H9 (cell line): ENCODE data around the gene HECW1. TPM values are rescaled to one million over a fixed set of nuclear protein-coding genes. Genes with fewer than 3 reads are reported as not detected.

Source experiments
- DNase-seq: peaks from one replicate; pipeline ENCODE4 v3.0.0-alpha.2; 2017
- H2AFZ ChIP-seq: one replicate; pipeline ENCODE4 v1.6.1; 2013; ENCODE audit warnings: mild to moderate bottlenecking, low read length, control low read depth, moderate library complexity
- H2AK5ac ChIP-seq: 2 replicates; pipeline ENCODE4 v1.6.1; 2013; ENCODE audit warnings: low read length, control low read depth, mixed read lengths; ENCODE audit not compliant: insufficient read length
- H2BK120ac ChIP-seq: one replicate; pipeline ENCODE4 v1.6.1; 2013; ENCODE audit warnings: low read depth, mild to moderate bottlenecking, low read length, control low read depth, inconsistent platforms; ENCODE audit not compliant: poor library complexity, severe bottlenecking
- H2BK12ac ChIP-seq: 2 replicates; pipeline ENCODE4 v1.6.1; 2013; ENCODE audit warnings: low read length, control low read depth, mixed read lengths, low read depth; ENCODE audit not compliant: insufficient read length
- H2BK15ac ChIP-seq: 2 replicates; pipeline ENCODE4 v1.6.1; 2013; ENCODE audit warnings: low read depth, low read length, control low read depth
- H2BK20ac ChIP-seq: one replicate; pipeline ENCODE4 v1.6.1; 2013; ENCODE audit warnings: low read depth, mild to moderate bottlenecking, low read length, control low read depth, inconsistent platforms; ENCODE audit not compliant: poor library complexity, severe bottlenecking
- H2BK5ac ChIP-seq: 2 replicates; pipeline ENCODE4 v1.6.1; 2013; ENCODE audit warnings: low read length, control low read depth, mixed read lengths; ENCODE audit not compliant: insufficient read length
- H3K14ac ChIP-seq: 2 replicates; pipeline ENCODE4 v1.6.1; 2013; ENCODE audit warnings: low read length, control low read depth; ENCODE audit not compliant: insufficient read depth
- H3K18ac ChIP-seq: 2 replicates; pipeline ENCODE4 v1.6.1; 2013; ENCODE audit warnings: low read depth, mild to moderate bottlenecking, mixed read lengths, low read length, control low read depth; ENCODE audit not compliant: insufficient read length
- H3K23ac ChIP-seq: 2 replicates; pipeline ENCODE4 v1.6.1; 2013; ENCODE audit warnings: low read length, control low read depth, mixed read lengths, low read depth; ENCODE audit not compliant: insufficient read length
- H3K23me2 ChIP-seq: 2 replicates; pipeline ENCODE4 v1.6.1; 2013; ENCODE audit warnings: low read depth, mild to moderate bottlenecking, mixed read lengths, low read length, control low read depth; ENCODE audit not compliant: insufficient read length, poor library complexity, severe bottlenecking
- H3K27ac ChIP-seq: 2 replicates; pipeline ENCODE4 v1.5.1; 2013; ENCODE audit warnings: low read length, control low read depth, mixed read lengths, low read depth; ENCODE audit not compliant: insufficient read length
- H3K27me3 ChIP-seq: 2 replicates; pipeline ENCODE4 v1.6.1; 2013; ENCODE audit warnings: low read length, control low read depth, inconsistent platforms; ENCODE audit not compliant: insufficient read depth
- H3K4ac ChIP-seq: 2 replicates; pipeline ENCODE4 v1.6.1; 2013; ENCODE audit warnings: low read depth, mild to moderate bottlenecking, control low read depth, inconsistent platforms, low read length, moderate library complexity
- H3K4me1 ChIP-seq: 2 replicates; pipeline ENCODE4 v1.6.1; 2013; ENCODE audit warnings: low read length, control low read depth, inconsistent platforms; ENCODE audit not compliant: insufficient read depth
- H3K4me2 ChIP-seq: 2 replicates; pipeline ENCODE4 v1.6.1; 2013; ENCODE audit warnings: low read length, control low read depth, mixed read lengths; ENCODE audit not compliant: insufficient read length, insufficient read depth
- H3K56ac ChIP-seq: 2 replicates; pipeline ENCODE4 v1.6.1; 2013; ENCODE audit warnings: low read depth, mild to moderate bottlenecking, mixed read lengths, low read length, control low read depth; ENCODE audit not compliant: insufficient read length
- H3K79me1 ChIP-seq: 2 replicates; pipeline ENCODE4 v1.6.1; 2013; ENCODE audit warnings: low read depth, mild to moderate bottlenecking, moderate library complexity, low read length, control low read depth, inconsistent platforms; ENCODE audit not compliant: insufficient read depth, poor library complexity, severe bottlenecking
- H3K79me2 ChIP-seq: 2 replicates; pipeline ENCODE4 v1.6.1; 2013; ENCODE audit warnings: low read length, control low read depth, inconsistent platforms; ENCODE audit not compliant: insufficient read depth
- H3K9ac ChIP-seq: 2 replicates; pipeline ENCODE4 v1.6.1; 2013; ENCODE audit warnings: low read length, control low read depth, mixed read lengths; ENCODE audit not compliant: insufficient read length; ENCODE audit errors: extremely low read depth
- H3K9me3 ChIP-seq: one replicate; pipeline ENCODE4 v1.6.1; 2013; ENCODE audit warnings: low read depth, low read length, inconsistent platforms; ENCODE audit not compliant: control insufficient read depth
- H3T11ph ChIP-seq: one replicate; pipeline ENCODE4 v1.6.1; 2013; ENCODE audit warnings: mild to moderate bottlenecking, low read length, control low read depth, inconsistent platforms
- H4K20me1 ChIP-seq: one replicate; pipeline ENCODE4 v1.6.1; 2013; ENCODE audit not compliant: control insufficient read depth, insufficient read length, insufficient read depth
- H4K5ac ChIP-seq: 2 replicates; pipeline ENCODE4 v1.6.1; 2013; ENCODE audit warnings: low read depth, mild to moderate bottlenecking, mixed read lengths, low read length, control low read depth; ENCODE audit not compliant: insufficient read length
- H4K8ac ChIP-seq: replicated peaks from 2 replicates; pipeline ENCODE4 v1.6.1; 2013; ENCODE audit warnings: low read length, control low read depth, mixed read lengths, low read depth; ENCODE audit not compliant: insufficient read length
- H4K91ac ChIP-seq: 2 replicates; pipeline ENCODE4 v1.6.1; 2013; ENCODE audit warnings: low read depth, mild to moderate bottlenecking, moderate library complexity, mixed read lengths, low read length, control low read depth; ENCODE audit not compliant: insufficient read length
- H3K27ac Mint-ChIP-seq, 3 experiments: 2 replicates in 2 of 3; 3 replicates in 1 of 3; pipeline ENCODE4 v1.8.0; 2020 to 2021; ENCODE audit warnings: mixed read lengths in 3 of 3, mild to moderate bottlenecking in 1 of 3, moderate library complexity in 1 of 3
- H3K27me3 Mint-ChIP-seq: 2 replicates; pipeline ENCODE4 v1.8.0; 2021; ENCODE audit warnings: low read depth, mild to moderate bottlenecking, moderate library complexity, mixed read lengths
- H3K36me3 Mint-ChIP-seq, 3 experiments: 2 replicates in 2 of 3; 3 replicates in 1 of 3; pipeline ENCODE4 v1.8.0; 2020 to 2021; ENCODE audit warnings: low read depth in 3 of 3, mixed read lengths in 3 of 3; ENCODE audit not compliant: insufficient read depth in 1 of 3
- H3K4me1 Mint-ChIP-seq, 2 experiments: 2 replicates each; pipeline ENCODE4 v1.8.0; 2020; ENCODE audit warnings: mixed read lengths in 2 of 2
- H3K4me3 Mint-ChIP-seq, 2 experiments: 2 replicates in 1 of 2; 3 replicates in 1 of 2; pipeline ENCODE4 v1.8.0; 2020 to 2021; ENCODE audit warnings: mild to moderate bottlenecking in 2 of 2, mixed read lengths in 2 of 2, moderate library complexity in 1 of 2
- H3K9me3 Mint-ChIP-seq, 2 experiments: 2 replicates in 1 of 2; 3 replicates in 1 of 2; pipeline ENCODE4 v1.8.0; 2020; ENCODE audit warnings: mild to moderate bottlenecking in 2 of 2, mixed read lengths in 2 of 2, moderate library complexity in 1 of 2
- CTCF ChIP-seq: fragments of 200-600 bp; sonication (generic); conservative IDR thresholded peaks from 3 replicates; pipeline ENCODE4 v1.8.0; 2021; ENCODE audit warnings: antibody characterized with exemption, mild to moderate bottlenecking
- WGBS: extraction: QIAGEN DNeasy Blood & Tissue Kit; methylation state at CpG from one replicate; pipeline ENCODE4 v1.1.7; 2013; ENCODE audit warnings: missing lambda C conversion rate, low lambda C conversion rate, mixed read lengths; ENCODE audit not compliant: insufficient read length; ENCODE audit errors: extremely low coverage; 5-methylcytosine and 5-hydroxymethylcytosine counted together
- long read RNA-seq: library from polyadenylated mRNA; unstranded; transcript quantifications from one replicate; pipeline ENCODE4 v2.0.0, GENCODE V29; 2020
- total RNA-seq: library from RNA; stranded (reverse); gene quantifications from 2 replicates; pipeline ENCODE4 v1.2.1, GENCODE V29; 2021

The HECW1 gene
- 4.5 and 5.0 TPM in 2 replicates for total RNA-seq
- long read RNA-seq, partial matches to known transcripts, result 5 of 13 reads
- long read RNA-seq, other reads (novel, unspliced or antisense), result 7 of 13 reads

GRCh38 chr7:43112459-43112940, at the start of gene HECW1:
TSS of gene HECW1 (plus strand) at chr7:43112647. CDS start at chr7:43243906, 131,259 bp downstream.
- Histone ChIP-seq H3K9me3 (no peaks in the 10 kb centered on the region), H2AK5ac (no peak within 1 kb of the TSS), H2BK120ac (no peak within 1 kb of the TSS), H3K14ac (peak within 1 kb of the TSS; percentile 30), H4K20me1 (no peaks in the 10 kb centered on the region), H2AFZ (no peak within 1 kb of the TSS), H3K27ac (no peak within 1 kb of the TSS), H3T11ph (no peak within 1 kb of the TSS), H3K4me1 (peaks cover 7% of the 10 kb centered on the region; the same call in 1 of the 2 replicates), H4K91ac (no peak within 1 kb of the TSS), H2BK5ac (no peak within 1 kb of the TSS), H4K5ac (no peak within 1 kb of the TSS), H3K79me1 (no peaks in the 10 kb centered on the region), H3K23ac (no peak within 1 kb of the TSS), H3K79me2 (peaks cover 7% of the 10 kb centered on the region; the same call in 1 of the 2 replicates), H3K56ac (no peak within 1 kb of the TSS), H3K4me2 (peak within 1 kb of the TSS; percentile 54), H3K18ac (peak within 1 kb of the TSS; percentile 76), H2BK15ac (no peak within 1 kb of the TSS), H2BK20ac (peak within 1 kb of the TSS; percentile 86), H4K8ac (no peak within 1 kb of the TSS), H2BK12ac (no peak within 1 kb of the TSS), H3K23me2 (peaks cover 15% of the 10 kb centered on the region), H3K27me3 (no peaks in the 10 kb centered on the region), H3K9ac (peak within 1 kb of the TSS; percentile 0), H3K4ac (no peak within 1 kb of the TSS)
- Mint-ChIP-seq H3K9me3 (no peaks in the 10 kb centered on the region), H3K4me3 (peak within 1 kb of the TSS; percentile 77 to 84), H3K27ac (no peak within 1 kb of the TSS), H3K4me1 (peaks cover 63 to 69% of the 10 kb centered on the region in 2 experiments), H3K36me3 (no peaks in the 10 kb centered on the region), H3K27me3 (peaks cover 24% of the 10 kb centered on the region)
- peak; percentile 56 for DNase-seq
- TF ChIP-seq CTCF, result no peak; the same call in 2 of the 3 replicates
- WGBS, result no CpG with 5 or more reads among the region's 46 CpGs
